ENCODE results near the gene TAC3.

Gene TAC3

DNA sequence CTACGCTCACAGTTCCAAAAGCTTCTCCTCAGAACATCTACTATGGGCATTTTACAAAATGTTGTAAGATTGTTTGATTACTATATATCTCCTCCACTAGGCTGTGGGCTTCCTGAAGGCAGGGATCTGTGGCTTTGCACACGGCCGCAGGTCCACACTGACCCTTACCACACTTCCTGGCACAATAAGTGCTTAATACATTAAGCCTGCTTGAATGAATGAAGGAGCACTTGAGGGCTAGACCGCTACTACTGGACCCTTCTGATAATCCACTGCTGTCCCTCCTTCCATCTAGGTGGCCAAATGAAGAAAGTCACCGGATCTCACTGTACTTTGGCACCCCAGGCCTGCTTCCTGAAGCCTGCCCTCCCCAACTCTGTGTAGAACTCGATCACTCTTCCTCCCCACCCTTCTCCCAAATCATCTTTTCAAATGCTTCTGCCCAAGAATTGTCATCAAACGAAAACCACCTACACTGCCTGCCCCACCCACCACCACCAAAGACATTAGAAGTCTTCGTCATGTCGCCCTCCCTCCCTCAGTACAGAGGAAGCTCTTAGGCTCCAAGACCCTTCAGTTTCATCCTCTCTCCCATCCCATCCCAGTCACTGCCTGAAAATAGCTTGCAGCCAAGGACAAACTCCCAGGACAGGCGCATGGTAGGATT lies 9.4 kb downstream of the TAC3 start:
- DNase-seq (ENCODE audit: low read depth, low spot score), result no peak
- in situ Hi-C loops (cut with HindIII; ENCODE audit: low sequenced_read_pairs), result no loop called here
- peak overlapping the region; percentile 35 for H3K4me3 ChIP-seq (ENCODE audit: low read depth, low read length)
- TF ChIP-seq, protein P1, sequence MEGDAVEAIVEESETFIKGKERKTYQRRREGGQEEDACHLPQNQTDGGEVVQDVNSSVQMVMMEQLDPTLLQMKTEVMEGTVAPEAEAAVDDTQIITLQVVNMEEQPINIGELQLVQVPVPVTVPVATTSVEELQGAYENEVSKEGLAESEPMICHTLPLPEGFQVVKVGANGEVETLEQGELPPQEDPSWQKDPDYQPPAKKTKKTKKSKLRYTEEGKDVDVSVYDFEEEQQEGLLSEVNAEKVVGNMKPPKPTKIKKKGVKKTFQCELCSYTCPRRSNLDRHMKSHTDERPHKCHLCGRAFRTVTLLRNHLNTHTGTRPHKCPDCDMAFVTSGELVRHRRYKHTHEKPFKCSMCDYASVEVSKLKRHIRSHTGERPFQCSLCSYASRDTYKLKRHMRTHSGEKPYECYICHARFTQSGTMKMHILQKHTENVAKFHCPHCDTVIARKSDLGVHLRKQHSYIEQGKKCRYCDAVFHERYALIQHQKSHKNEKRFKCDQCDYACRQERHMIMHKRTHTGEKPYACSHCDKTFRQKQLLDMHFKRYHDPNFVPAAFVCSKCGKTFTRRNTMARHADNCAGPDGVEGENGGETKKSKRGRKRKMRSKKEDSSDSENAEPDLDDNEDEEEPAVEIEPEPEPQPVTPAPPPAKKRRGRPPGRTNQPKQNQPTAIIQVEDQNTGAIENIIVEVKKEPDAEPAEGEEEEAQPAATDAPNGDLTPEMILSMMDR (IDR thresholded peaks at IDR 0.05; ENCODE audit: low read depth, low read length), result no peak

DNA sequence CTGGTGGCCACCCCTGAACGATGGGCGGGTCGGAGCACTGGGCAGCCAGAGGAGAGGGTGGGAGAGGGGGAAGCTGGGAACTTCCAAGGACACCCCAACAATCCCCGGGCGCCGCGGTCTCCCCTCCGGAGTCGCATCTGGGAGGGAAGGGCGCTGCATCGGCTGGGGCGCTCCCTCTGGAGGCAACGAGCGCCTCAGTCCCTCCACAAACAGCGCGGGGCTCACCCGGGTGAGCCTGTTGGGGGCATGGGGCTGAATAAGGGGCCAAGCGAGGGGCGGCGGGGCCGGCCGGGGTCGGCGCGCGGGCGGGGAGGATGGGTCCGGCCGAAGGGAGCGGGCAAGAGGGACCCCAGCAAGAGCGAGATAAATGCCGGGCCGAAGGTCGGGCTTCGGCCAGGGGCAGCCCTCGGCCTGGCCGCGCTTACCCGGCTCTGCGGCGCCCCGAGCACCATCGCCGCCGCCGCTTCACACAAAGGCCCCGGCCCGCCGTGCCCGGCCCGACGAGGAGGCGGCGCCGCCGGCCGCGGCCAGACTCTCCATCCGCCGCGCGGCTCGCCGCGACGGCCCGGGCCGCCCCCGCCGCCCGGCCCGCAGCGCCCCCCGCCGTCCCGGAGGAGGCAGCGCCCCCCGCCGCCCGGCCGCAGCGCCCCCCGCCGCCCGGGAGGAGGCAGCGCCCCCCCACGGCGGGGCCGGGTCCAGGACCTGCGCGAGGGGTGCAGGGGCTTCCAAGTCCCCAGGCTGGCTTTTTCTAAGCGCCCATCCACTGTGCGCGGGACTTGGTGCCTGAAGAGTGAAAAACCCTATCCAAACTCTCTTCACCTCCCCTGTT lies 10.1 kb downstream of the TAC3 start, which contains the start of gene ZBTB39:
TSS of gene ZBTB39 (minus strand) at position 567 of the 829 bp plus-strand sequence. CDS start 1,629 bp downstream, outside the sequence.
- TF ChIP-seq, protein P1 (IDR thresholded peaks at IDR 0.05; ENCODE audit: low read depth, low read length), result peak; percentile 48
- peak; percentile 26 for DNase-seq (ENCODE audit: low read depth, low spot score)
- H3K4me3 ChIP-seq (ENCODE audit: low read depth, low read length), result peak within 1 kb of the TSS; percentile 84
- in situ Hi-C loops (cut with HindIII; ENCODE audit: low sequenced_read_pairs), result no loop called here

DNA sequence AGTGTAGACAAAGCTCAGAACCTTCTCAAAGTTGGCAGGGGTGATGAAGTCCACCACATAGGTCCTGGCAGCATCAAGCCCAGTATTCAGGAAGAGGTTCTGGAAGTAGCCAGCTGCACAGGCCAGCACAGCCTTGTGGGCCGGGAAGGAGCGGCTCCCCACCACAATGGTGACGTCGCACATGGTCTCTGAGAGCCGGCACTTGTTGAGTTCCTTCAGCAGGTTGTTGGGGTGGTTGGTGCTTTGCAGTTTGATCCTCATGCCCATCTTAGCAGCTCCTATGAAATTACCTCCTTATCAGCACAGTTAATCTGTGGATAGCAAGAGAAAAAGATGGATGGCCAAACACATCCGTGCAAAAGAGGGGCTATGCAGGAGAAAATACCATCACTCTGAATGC lies 11.7 kb downstream of the TAC3 start:
- in situ Hi-C loops (cut with HindIII; ENCODE audit: low sequenced_read_pairs), result no loop called here
- TF ChIP-seq, protein P1 (IDR thresholded peaks at IDR 0.05; ENCODE audit: low read depth, low read length), result no peak
- DNase-seq (ENCODE audit: low read depth, low spot score), result no peak
- H3K4me3 ChIP-seq (ENCODE audit: low read depth, low read length), result no peak overlapping the region

DNA sequence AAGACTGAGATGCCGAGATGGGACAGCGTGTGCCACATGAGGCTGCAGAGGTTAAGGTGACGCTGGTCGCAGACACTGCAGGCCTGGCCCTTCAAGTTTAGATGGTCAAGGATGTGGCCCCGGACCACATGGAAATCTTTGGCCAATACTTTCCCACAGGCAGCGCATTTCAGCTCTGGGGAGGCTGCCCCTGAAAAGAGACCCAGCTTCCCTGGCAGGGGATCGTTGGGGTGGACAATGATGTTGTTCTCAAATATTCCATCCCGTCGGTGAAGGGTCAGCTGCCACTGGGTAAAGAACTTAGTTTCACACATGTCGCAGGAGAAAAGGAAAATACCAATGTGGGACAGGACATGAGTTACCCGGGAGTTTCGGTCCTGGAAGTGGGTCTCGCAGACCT lies 12.9 kb downstream of the TAC3 start:
- no peak overlapping the region for H3K4me3 ChIP-seq (ENCODE audit: low read depth, low read length)
- DNase-seq (ENCODE audit: low read depth, low spot score), result no peak
- in situ Hi-C loops (cut with HindIII; ENCODE audit: low sequenced_read_pairs), result no loop called here
- TF ChIP-seq, protein P1 (IDR thresholded peaks at IDR 0.05; ENCODE audit: low read depth, low read length), result no peak

DNA sequence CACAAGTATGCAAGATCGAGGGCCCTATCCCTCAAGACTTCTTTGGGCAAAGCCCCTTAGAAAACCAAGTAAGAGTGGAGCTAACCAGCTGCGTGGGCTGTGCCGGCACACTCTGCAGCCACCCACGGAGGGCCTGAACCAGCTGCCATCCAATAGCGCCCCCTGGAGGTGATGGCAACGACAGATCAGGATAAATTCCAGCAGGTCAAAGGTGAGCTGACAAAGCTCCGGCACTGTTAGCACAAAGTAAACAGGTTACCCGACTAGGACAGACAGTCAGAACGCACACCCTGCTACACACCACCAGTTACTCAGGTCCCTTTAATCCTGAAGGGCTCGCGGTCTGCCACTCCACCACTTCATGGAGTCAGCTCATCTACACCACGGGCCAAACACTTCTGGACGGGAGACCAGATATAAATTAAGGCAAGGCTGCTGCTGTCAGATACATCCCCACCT lies 14.9 kb downstream of the TAC3 start:
- no peak overlapping the region for H3K4me3 ChIP-seq (ENCODE audit: low read depth, low read length)
- TF ChIP-seq, protein P1 (IDR thresholded peaks at IDR 0.05; ENCODE audit: low read depth, low read length), result peak; percentile 72
- peak; percentile 14 for DNase-seq (ENCODE audit: low read depth, low spot score)
- in situ Hi-C loops (cut with HindIII; ENCODE audit: low sequenced_read_pairs), result no loop called here

DNA sequence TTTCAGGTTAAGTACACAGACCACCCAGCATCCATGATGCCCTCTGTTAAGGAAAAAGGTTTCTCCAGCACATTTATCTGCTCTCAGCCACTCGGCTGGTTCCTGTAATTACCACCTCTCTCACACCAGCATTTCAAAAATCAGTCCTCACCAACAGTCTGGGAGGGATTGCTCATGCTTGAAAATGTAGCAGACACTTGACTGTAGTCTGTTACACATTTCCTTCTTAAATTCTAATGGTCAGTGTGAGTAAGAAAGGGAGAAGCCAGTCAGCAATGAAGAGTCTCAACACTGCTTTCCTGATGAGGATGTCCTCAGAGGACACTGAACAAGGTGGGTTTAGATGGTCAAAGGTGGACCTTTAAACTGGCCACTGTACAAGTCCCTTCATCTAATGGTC lies 15.9 kb downstream of the TAC3 start:
- DNase-seq (ENCODE audit: low read depth, low spot score), result no peak
- no peak overlapping the region for H3K4me3 ChIP-seq (ENCODE audit: low read depth, low read length)
- in situ Hi-C loops (cut with HindIII; ENCODE audit: low sequenced_read_pairs), result no loop called here
- TF ChIP-seq, protein P1 (IDR thresholded peaks at IDR 0.05; ENCODE audit: low read depth, low read length), result no peak
